Heart right ventricle (tissue), 16 donors: Measurements from ENCODE around the gene ATP1B1. TPM values are rescaled to one million over a fixed set of nuclear protein-coding genes. Genes with fewer than 3 reads are reported as not detected.

ENCODE experiments used
- ATAC-seq, 8 donors: fragments of 200-7000 bp; cut with Tn5 transposase; one replicate each; pipeline ENCODE4 v1.9.1; 2020; ENCODE audit warnings: mild to moderate bottlenecking in 8 of 8, moderate library complexity in 8 of 8, moderate number of reproducible peaks in 1 of 8
- DNase-seq, 2 donors: peaks; one replicate each; pipeline ENCODE4 v3.0.0-alpha.2; 2020
- H3K27ac ChIP-seq, 10 donors: fragments of 200-600 bp; sonication (generic) in 2 of 10; one replicate each; pipeline versions ENCODE4 v1.5.0 to v1.8.0; 2020 to 2022; ENCODE audit warnings: mild to moderate bottlenecking in 3 of 10
- H3K27me3 ChIP-seq, 7 donors: fragments of 200-600 bp; one replicate each; pipeline ENCODE4 v1.8.0; 2021 to 2022; ENCODE audit warnings: mild to moderate bottlenecking in 2 of 7
- H3K36me3 ChIP-seq, 9 donors: fragments of 200-600 bp; sonication (generic) in 1 of 9; one replicate each; pipeline versions ENCODE4 v1.5.0 to v1.8.0; 2020 to 2022; ENCODE audit warnings: mild to moderate bottlenecking in 2 of 9
- H3K4me1 ChIP-seq, 9 donors: fragments of 200-600 bp; sonication (generic) in 1 of 9; one replicate each; pipeline versions ENCODE4 v1.5.0 to v1.8.0; 2020 to 2022; ENCODE audit warnings: mild to moderate bottlenecking in 4 of 9
- H3K4me3 ChIP-seq, 10 donors: fragments of 200-600 bp; sonication (generic) in 2 of 10; one replicate each; pipeline versions ENCODE4 v1.5.0 to v1.8.0; 2020 to 2022; ENCODE audit warnings: mild to moderate bottlenecking in 7 of 10, moderate library complexity in 2 of 10
- H3K9me3 ChIP-seq, 11 donors: fragments of 200-600 bp in 10 of 11; sonication (generic) in 2 of 11; one replicate each; pipeline versions ENCODE4 v1.5.0 to v1.8.0; 2013 to 2022; ENCODE audit warnings: mild to moderate bottlenecking in 2 of 11, control low read depth in 1 of 11, moderate library complexity in 1 of 11
- CTCF ChIP-seq, 9 donors: fragments of 200-600 bp; sonication (generic) in 2 of 9; IDR thresholded peaks; one replicate each; pipeline versions ENCODE4 v1.5.0 to v1.8.0; 2021 to 2022; ENCODE audit warnings: antibody characterized with exemption in 9 of 9, mild to moderate bottlenecking in 5 of 9, moderate library complexity in 1 of 9
- WGBS, 2 donors: extraction: QIAGEN DNeasy Blood & Tissue Kit; methylation state at CpG; one replicate each; pipeline ENCODE4 v1.1.7; 2013; ENCODE audit warnings: inconsistent platforms in 1 of 2; 5-methylcytosine and 5-hydroxymethylcytosine counted together
- intact Hi-C, 10 donors: fragments of 100-400 bp; cut with DNase I; formaldehyde crosslinking; loops; one replicate each; pipeline versions ENCODE4 v1.11.1 to v1.14.2; 2022
- polyA plus RNA-seq, 2 donors: library from polyadenylated mRNA; stranded (reverse); fragments of 200-250 nt; gene quantifications; one replicate each; pipeline ENCODE4 v1.2.3, GENCODE V29; 2013
- total RNA-seq, 10 donors: library from RNA; stranded (reverse); fragmentation: NEBNext Ultra II Directional in 3 of 10; extraction: Animal tissue kit (Norgen Biotek cat#: 25700) in 3 of 10; gene quantifications; one replicate each; pipeline versions ENCODE4 v1.2.1 to v1.2.4, GENCODE V29; 2021 to 2023
- donor health status: Arrhythmogenic right ventricular cardiomyopathy.
- donor health status: ischemic (EF 13 %, LVEDD 7.1; RV severe dilation, severe dysfunction).
- donor health status: healthy with polysubstance abuse.
- donor health status: DM: no; HTN: yes; CAD: no.
- donor health status: DM: no; HTN: no; CAD: no.
- donor health status: ischemic (EF 25% LVEDD 6.9; RV normal size, moderate dysfunction).
- donor health status: ischemic (EF 25% LVEDD 5.7; RV mildly dilated, moderate dysfunction).
- donor health status: healthy.
- donor health status: DM: yes; HTN: yes; CAD: no.
- donor health status: Ischemic cardiomyopathy.
- donor health status: ischemic (EF 35%, LVEDD 5.7; RV mildly dilated, moderate dysfunction).
- donor health status: nonischemic (EF 11% LVEDD 7.7; RV severe dilation, severe dysfunction).
- donor health status: DM: yes; HTN: yes; CAD: no.
- donor health status: PGD.
- donor health status: ischemic (EF 29% LVEDD 5.4; RV normal size, mild dysfunction).
- donor health status: nonischemic (EF 23%, LVEDD 6.1; RV moderate dilation, normal function).

Gene ATP1B1
- total and polyA plus RNA-seq, 12 donors, result 137 to 472 (median 268) TPM

GRCh38 chr1:169119405-169119804 lies 12.9 kb downstream of the ATP1B1 start:
- peaks cover 4 to 91% (median 37%) of the 10 kb centered on the region in 9 donors for H3K4me1 ChIP-seq

GRCh38 chr1:169120066-169120465 lies 13.6 kb downstream of the ATP1B1 start:
- 40 to 53% methylated on average over 5 of the region's 5 CpGs for WGBS, 2 donors
- Histone ChIP-seq H3K36me3 (peaks cover 0 to 52% (median 0%) of the 10 kb centered on the region in 9 donors), H3K27me3 (no peaks in the 10 kb centered on the region), H3K9me3 (no peaks in the 10 kb centered on the region), H3K4me3 (no peak overlapping the region), H3K27ac (peak overlapping the region in 1 of 10 donors; percentile 27), H3K4me1 (peaks cover 4 to 88% (median 38%) of the 10 kb centered on the region in 9 donors)
- DNase-seq (no peak), ATAC-seq (no peak)
- intact Hi-C loops, result no loop called here
- TF ChIP-seq CTCF (IDR thresholded peaks at IDR 0.05), result no peak

More at GRCh38 chr1:169119405-169119804, 12.9 kb downstream of the ATP1B1 start:
- Histone ChIP-seq H3K9me3 (no peaks in the 10 kb centered on the region), H3K27me3 (no peaks in the 10 kb centered on the region), H3K4me3 (no peak overlapping the region), H3K27ac (peak overlapping the region in 2 of 10 donors; percentile 26 to 32), H3K36me3 (peaks cover 0 to 52% (median 0%) of the 10 kb centered on the region in 9 donors)
- ATAC-seq (no peak), DNase-seq (no peak)
- WGBS, 2 donors, result 42 to 49% methylated on average over 5 of the region's 5 CpGs
- intact Hi-C loops, result no loop called here
- no peak for TF ChIP-seq CTCF (IDR thresholded peaks at IDR 0.05)

- ATAC-seq (peak in 1 of 8 donors; percentile 6), DNase-seq (no peak)
- whole genome bisulfite sequencing, 2 donors, result 76 to 85% methylated on average over 6 of the region's 6 CpGs
- H3K9me3 ChIP-seq, result no peaks in the 10 kb centered on the region
- no peak overlapping the region for H3K4me3 ChIP-seq
- TF ChIP-seq CTCF (IDR thresholded peaks at IDR 0.05), result no peak
- H3K36me3 ChIP-seq, result peaks cover 0 to 59% (median 4%) of the 10 kb centered on the region in 9 donors
- H3K4me1 ChIP-seq, result peaks cover 4 to 76% (median 25%) of the 10 kb centered on the region in 9 donors
- peak overlapping the region in 7 of 10 donors; percentile 3 to 51 (median 23) for H3K27ac ChIP-seq
- H3K27me3 ChIP-seq, result no peaks in the 10 kb centered on the region
- intact Hi-C loops, result no loop called here
Observed at GRCh38 chr1:169121146-169121923, 14.8 kb downstream of the ATP1B1 start.

- no peaks in the 10 kb centered on the region for H3K27me3 ChIP-seq
- H3K4me3 ChIP-seq, result no peak overlapping the region
- peaks cover 1 to 76% (median 22%) of the 10 kb centered on the region in 9 donors for H3K4me1 ChIP-seq
- WGBS, 2 donors, result 36 to 53% methylated on average over 6 of the region's 6 CpGs
- intact Hi-C loops, result no loop called here
- no peaks in the 10 kb centered on the region for H3K9me3 ChIP-seq
- no peak for DNase-seq
- TF ChIP-seq CTCF (IDR thresholded peaks at IDR 0.05), result no peak
- H3K36me3 ChIP-seq, result peaks cover 0 to 61% (median 6%) of the 10 kb centered on the region in 9 donors
- no peak overlapping the region for H3K27ac ChIP-seq
- no peak for ATAC-seq
Observed at GRCh38 chr1:169122976-169123375, 16.5 kb downstream of the ATP1B1 start.
